ENCODE results near the gene LETM1.

Gene LETM1

GRCh38 chr4:1800805-1801204, 55.2 kb downstream of the LETM1 start:
- no peak for TF ChIP-seq CTCF (IDR thresholded peaks at IDR 0.05)

GRCh38 chr4:1799387-1800375, 56.3 kb downstream of the LETM1 start:
- TF ChIP-seq CTCF (IDR thresholded peaks at IDR 0.05), result no peak

- no peak for TF ChIP-seq CTCF (IDR thresholded peaks at IDR 0.05)
Measured at GRCh38 chr4:1798580-1799386, 57.2 kb downstream of the LETM1 start.

GRCh38 chr4:1797861-1798579, 57.9 kb downstream of the LETM1 start:
- no peak for TF ChIP-seq CTCF (IDR thresholded peaks at IDR 0.05)

GRCh38 chr4:1797298-1797860, 58.6 kb downstream of the LETM1 start:
- TF ChIP-seq CTCF (IDR thresholded peaks at IDR 0.05), result no peak

- TF ChIP-seq CTCF (IDR thresholded peaks at IDR 0.05), result no peak
Measured at GRCh38 chr4:1796486-1797204, 59.3 kb downstream of the LETM1 start.
